Measurements from ENCODE around the gene PLPP3.

DNA sequence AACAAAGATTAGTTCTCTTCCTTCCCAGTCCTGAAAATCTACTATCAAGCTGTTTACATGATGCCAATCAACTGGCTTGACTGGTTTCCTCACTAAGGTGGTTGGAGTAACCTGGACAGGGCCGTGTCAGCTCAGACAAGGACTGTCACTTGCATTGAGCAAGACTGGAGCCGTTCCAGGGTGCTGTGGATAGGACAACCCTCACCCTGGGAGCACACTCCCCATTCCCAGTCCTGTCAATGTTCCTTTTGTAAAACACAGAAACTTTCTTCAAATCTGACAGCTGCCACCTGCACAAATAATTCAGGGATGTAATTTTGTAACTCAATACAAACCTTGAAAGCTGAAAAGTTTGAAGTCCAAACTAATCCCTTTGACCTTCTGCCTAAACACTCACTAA lies 31.4 kb downstream of the PLPP3 start:
- TF ChIP-seq ZNF274 (IDR thresholded peaks at IDR 0.05; ENCODE audit: low read length) (no peak), ZNF274 (tag by site-specific recombination; IDR thresholded peaks at IDR 0.05; ENCODE audit: borderline replicate concordance) (no peak), SETDB1 (IDR thresholded peaks at IDR 0.05; ENCODE audit: insufficient read length, low read length) (no peak), REPIN1 (tag by site-specific recombination; IDR thresholded peaks at IDR 0.05; ENCODE audit: low read depth) (no peak)
- TF ChIP-seq, protein P1, sequence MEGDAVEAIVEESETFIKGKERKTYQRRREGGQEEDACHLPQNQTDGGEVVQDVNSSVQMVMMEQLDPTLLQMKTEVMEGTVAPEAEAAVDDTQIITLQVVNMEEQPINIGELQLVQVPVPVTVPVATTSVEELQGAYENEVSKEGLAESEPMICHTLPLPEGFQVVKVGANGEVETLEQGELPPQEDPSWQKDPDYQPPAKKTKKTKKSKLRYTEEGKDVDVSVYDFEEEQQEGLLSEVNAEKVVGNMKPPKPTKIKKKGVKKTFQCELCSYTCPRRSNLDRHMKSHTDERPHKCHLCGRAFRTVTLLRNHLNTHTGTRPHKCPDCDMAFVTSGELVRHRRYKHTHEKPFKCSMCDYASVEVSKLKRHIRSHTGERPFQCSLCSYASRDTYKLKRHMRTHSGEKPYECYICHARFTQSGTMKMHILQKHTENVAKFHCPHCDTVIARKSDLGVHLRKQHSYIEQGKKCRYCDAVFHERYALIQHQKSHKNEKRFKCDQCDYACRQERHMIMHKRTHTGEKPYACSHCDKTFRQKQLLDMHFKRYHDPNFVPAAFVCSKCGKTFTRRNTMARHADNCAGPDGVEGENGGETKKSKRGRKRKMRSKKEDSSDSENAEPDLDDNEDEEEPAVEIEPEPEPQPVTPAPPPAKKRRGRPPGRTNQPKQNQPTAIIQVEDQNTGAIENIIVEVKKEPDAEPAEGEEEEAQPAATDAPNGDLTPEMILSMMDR (tag by site-specific recombination; IDR thresholded peaks at IDR 0.05) = no peak
- TF ChIP-seq, protein P2, sequence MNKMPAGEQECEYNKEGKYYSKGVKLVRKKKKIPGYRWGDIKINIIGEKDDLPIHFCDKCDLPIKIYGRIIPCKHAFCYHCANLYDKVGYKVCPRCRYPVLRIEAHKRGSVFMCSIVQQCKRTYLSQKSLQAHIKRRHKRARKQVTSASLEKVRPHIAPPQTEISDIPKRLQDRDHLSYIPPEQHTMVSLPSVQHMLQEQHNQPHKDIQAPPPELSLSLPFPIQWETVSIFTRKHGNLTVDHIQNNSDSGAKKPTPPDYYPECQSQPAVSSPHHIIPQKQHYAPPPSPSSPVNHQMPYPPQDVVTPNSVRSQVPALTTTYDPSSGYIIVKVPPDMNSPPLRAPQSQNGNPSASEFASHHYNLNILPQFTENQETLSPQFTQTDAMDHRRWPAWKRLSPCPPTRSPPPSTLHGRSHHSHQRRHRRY (tag by site-specific recombination; IDR thresholded peaks at IDR 0.05) = no peak
- TF ChIP-seq, protein P3, sequence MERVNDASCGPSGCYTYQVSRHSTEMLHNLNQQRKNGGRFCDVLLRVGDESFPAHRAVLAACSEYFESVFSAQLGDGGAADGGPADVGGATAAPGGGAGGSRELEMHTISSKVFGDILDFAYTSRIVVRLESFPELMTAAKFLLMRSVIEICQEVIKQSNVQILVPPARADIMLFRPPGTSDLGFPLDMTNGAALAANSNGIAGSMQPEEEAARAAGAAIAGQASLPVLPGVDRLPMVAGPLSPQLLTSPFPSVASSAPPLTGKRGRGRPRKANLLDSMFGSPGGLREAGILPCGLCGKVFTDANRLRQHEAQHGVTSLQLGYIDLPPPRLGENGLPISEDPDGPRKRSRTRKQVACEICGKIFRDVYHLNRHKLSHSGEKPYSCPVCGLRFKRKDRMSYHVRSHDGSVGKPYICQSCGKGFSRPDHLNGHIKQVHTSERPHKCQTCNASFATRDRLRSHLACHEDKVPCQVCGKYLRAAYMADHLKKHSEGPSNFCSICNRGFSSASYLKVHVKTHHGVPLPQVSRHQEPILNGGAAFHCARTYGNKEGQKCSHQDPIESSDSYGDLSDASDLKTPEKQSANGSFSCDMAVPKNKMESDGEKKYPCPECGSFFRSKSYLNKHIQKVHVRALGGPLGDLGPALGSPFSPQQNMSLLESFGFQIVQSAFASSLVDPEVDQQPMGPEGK (tag by site-specific recombination; IDR thresholded peaks at IDR 0.05) = no peak

Data from HEK293 (cell line).